Jurkat, Clone E6-1 (cell line): ENCODE measurements around the gene JMJD6.

Source experiments
- DNase-seq: peaks from one replicate; pipeline ENCODE4 v3.0.0-alpha.2; 2011; ENCODE audit warnings: low read depth, low spot score
- H3K4me3 ChIP-seq: 2 replicates; pipeline ENCODE4 v1.5.1; 2011; ENCODE audit warnings: mild to moderate bottlenecking, low read length, control low read depth, moderate library complexity

Gene JMJD6

GRCh38 chr17:76671123-76671911 lies 55.1 kb downstream of the JMJD6 start:
- DNase-seq, result peak; percentile 100
- H3K4me3 ChIP-seq, result peak overlapping the region; percentile 65

- no peak for DNase-seq
- peak overlapping the region; percentile 65; the same call in 1 of the 2 replicates for H3K4me3 ChIP-seq
Observed at GRCh38 chr17:76670718-76671122, 55.7 kb downstream of the JMJD6 start.

GRCh38 chr17:76670020-76670717 lies 56.2 kb downstream of the JMJD6 start:
- no peak overlapping the region for H3K4me3 ChIP-seq
- DNase-seq, result no peak
